Smooth muscle cell (in vitro differentiated cells): ENCODE measurements around the gene WWOX. TPM values are rescaled to one million over a fixed set of nuclear protein-coding genes. Genes with fewer than 3 reads are reported as not detected.

Source experiments
- DNase-seq: peaks from one replicate; lab custom pipeline; 2025; ENCODE audit not compliant: unreplicated experiment; lab: John Stamatoyannopoulos, UW
- H2AFZ ChIP-seq: fragments of 200-600 bp; sonication (generic); 2 replicates; pipeline ENCODE4 v1.6.0; 2016; ENCODE audit warnings: antibody characterized with exemption, low read depth, mild to moderate bottlenecking
- H3F3A ChIP-seq: fragments of 200-600 bp; sonication (generic); 2 replicates; pipeline ENCODE4 v1.6.0; 2017; ENCODE audit warnings: antibody characterized with exemption, low read depth
- H3K27ac ChIP-seq: fragments of 200-600 bp; sonication (generic); 2 replicates; pipeline ENCODE4 v1.5.1; 2016; ENCODE audit warnings: low read depth, mild to moderate bottlenecking
- H3K27me3 ChIP-seq: fragments of 200-600 bp; sonication (generic); 2 replicates; pipeline ENCODE4 v1.6.1; 2016; ENCODE audit warnings: low read depth, mild to moderate bottlenecking
- H3K36me3 ChIP-seq: fragments of 200-600 bp; sonication (generic); 2 replicates; pipeline ENCODE4 v1.5.1; 2016; ENCODE audit warnings: low read depth
- H3K4me1 ChIP-seq: fragments of 200-600 bp; sonication (generic); 2 replicates; pipeline ENCODE4 v1.5.1; 2016; ENCODE audit warnings: low read depth
- H3K4me2 ChIP-seq: fragments of 200-600 bp; sonication (generic); 2 replicates; pipeline ENCODE4 v1.6.0; 2016; ENCODE audit warnings: mild to moderate bottlenecking
- H3K4me3 ChIP-seq: fragments of 200-600 bp; sonication (generic); 2 replicates; pipeline ENCODE4 v1.5.1; 2016; ENCODE audit warnings: mild to moderate bottlenecking
- H3K79me2 ChIP-seq: fragments of 200-600 bp; sonication (generic); 2 replicates; pipeline ENCODE4 v1.6.0; 2016; ENCODE audit warnings: low read depth, mild to moderate bottlenecking
- H3K9ac ChIP-seq: fragments of 200-600 bp; sonication (generic); 2 replicates; pipeline ENCODE4 v1.6.0; 2016; ENCODE audit warnings: low read depth
- H3K9me3 ChIP-seq: fragments of 200-600 bp; sonication (generic); replicated peaks from 2 replicates; pipeline ENCODE4 v1.5.1; 2016; ENCODE audit warnings: low read depth
- H4K20me1 ChIP-seq: fragments of 200-600 bp; sonication (generic); 2 replicates; pipeline ENCODE4 v1.6.0; 2016; ENCODE audit warnings: low read depth
- CTCF ChIP-seq: fragments of 200-600 bp; sonication (generic); IDR thresholded peaks from 2 replicates; pipeline ENCODE4 v1.5.1; 2017; ENCODE audit warnings: borderline replicate concordance, mild to moderate bottlenecking, antibody characterized with exemption; ENCODE audit not compliant: insufficient read depth, poor library complexity, severe bottlenecking
- WGBS: methylation state at CpG from one replicate; pipeline ENCODE4 v1.1.7; 2016; ENCODE audit warnings: low lambda C conversion rate; 5-methylcytosine and 5-hydroxymethylcytosine counted together
- polyA plus RNA-seq: library from polyadenylated mRNA; unstranded; fragments of >200 nt; fragmentation: Nextera tagmentation; extraction: Ambion mirVana; gene quantifications from 2 replicates; pipeline ENCODE4 v1.2.1, GENCODE V29; 2016
- total RNA-seq: library from RNA; depleted of rRNA; stranded (reverse); fragments of >200 nt; gene quantifications from 2 replicates; pipeline ENCODE4 v1.2.3, GENCODE V29; 2014

WWOX gene
- total and polyA plus RNA-seq, 2 experiments from 2014 or later, result 7.5 to 14.0 TPM

- Histone ChIP-seq H3K9me3 (no peaks in the 10 kb centered on the region), H4K20me1 (no peaks in the 10 kb centered on the region), H2AFZ (no peak overlapping the region), H3K27ac (no peak overlapping the region), H3K4me3 (no peak overlapping the region), H3K9ac (no peak overlapping the region), H3K36me3 (no peaks in the 10 kb centered on the region), H3K79me2 (no peaks in the 10 kb centered on the region), H3F3A (no peaks in the 10 kb centered on the region), H3K4me2 (no peak overlapping the region), H3K4me1 (no peaks in the 10 kb centered on the region), H3K27me3 (peaks cover 54% of the 10 kb centered on the region)
- TF ChIP-seq CTCF, result no peak
- WGBS, result 8% methylated on average over 5 of the region's 5 CpGs
- DNase-seq, result no peak
Observed at GRCh38 chr16:78072275-78072674, 27.2 kb upstream of the WWOX start.

GRCh38 chr16:78075800-78076199 lies 23.7 kb upstream of the WWOX start:
- Histone ChIP-seq H3K27me3 (peaks cover 79% of the 10 kb centered on the region), H3K9me3 (no peaks in the 10 kb centered on the region), H3K4me3 (no peak overlapping the region), H3K27ac (no peak overlapping the region), H3K36me3 (no peaks in the 10 kb centered on the region), H3K9ac (no peak overlapping the region), H3K4me1 (no peaks in the 10 kb centered on the region), H3K79me2 (no peaks in the 10 kb centered on the region), H3F3A (no peaks in the 10 kb centered on the region), H4K20me1 (no peaks in the 10 kb centered on the region), H2AFZ (no peak overlapping the region), H3K4me2 (no peak overlapping the region)
- 75% methylated on average over 3 of the region's 3 CpGs for WGBS
- no peak for DNase-seq
- no peak for TF ChIP-seq CTCF

- H3F3A ChIP-seq, result no peaks in the 10 kb centered on the region
- no peak overlapping the region for H3K4me3 ChIP-seq
- H3K4me1 ChIP-seq, result peaks cover 8% of the 10 kb centered on the region
- H4K20me1 ChIP-seq, result no peaks in the 10 kb centered on the region
- no peak for TF ChIP-seq CTCF
- H3K9me3 ChIP-seq, result no peaks in the 10 kb centered on the region
- no peaks in the 10 kb centered on the region for H3K36me3 ChIP-seq
- DNase-seq, result no peak
- WGBS, result 78% methylated on average over 4 of the region's 4 CpGs
- no peak overlapping the region for H2AFZ ChIP-seq
- H3K79me2 ChIP-seq, result no peaks in the 10 kb centered on the region
- H3K4me2 ChIP-seq, result no peak overlapping the region
- no peak overlapping the region for H3K27ac ChIP-seq
- peaks cover 33% of the 10 kb centered on the region for H3K27me3 ChIP-seq
- H3K9ac ChIP-seq, result no peak overlapping the region
Observed at GRCh38 chr16:78081341-78081740, 18.1 kb upstream of the WWOX start.

- Histone ChIP-seq H3K4me2 (no peak overlapping the region), H3K79me2 (no peaks in the 10 kb centered on the region)
Observed at GRCh38 chr16:78091419-78091818, 8.0 kb upstream of the WWOX start.

More at GRCh38 chr16:78091419-78091818, 8.0 kb upstream of the WWOX start:
- Histone ChIP-seq H2AFZ (no peak overlapping the region), H3K4me1 (no peaks in the 10 kb centered on the region), H3K9me3 (no peaks in the 10 kb centered on the region), H3F3A (no peaks in the 10 kb centered on the region), H3K9ac (no peak overlapping the region), H4K20me1 (no peaks in the 10 kb centered on the region), H3K27me3 (no peaks in the 10 kb centered on the region), H3K36me3 (no peaks in the 10 kb centered on the region), H3K4me3 (no peak overlapping the region), H3K27ac (no peak overlapping the region)
- DNase-seq, result no peak
- 85% methylated on average over 1 of the region's 1 CpG for WGBS
- no peak for TF ChIP-seq CTCF
